Measurements from ENCODE around the gene URB1.

DNA sequence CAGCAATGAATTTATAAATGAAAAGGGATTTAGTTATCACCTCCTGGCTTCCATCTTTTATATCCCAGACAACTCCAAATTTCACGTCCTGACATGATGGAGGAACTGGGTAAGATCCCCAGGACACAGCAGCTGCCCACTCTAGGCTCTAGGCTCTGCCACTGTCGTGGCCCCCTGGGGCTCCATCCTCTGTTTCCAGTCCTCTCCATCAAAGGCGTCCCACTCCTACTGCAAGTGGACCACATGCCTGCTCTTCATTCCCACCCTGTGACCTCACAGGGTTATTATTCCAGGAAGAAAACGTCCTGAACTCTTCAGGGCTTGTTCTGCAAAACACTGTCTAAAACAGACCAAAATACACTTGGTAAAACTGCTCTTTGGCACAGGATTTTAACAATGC lies 11.9 kb downstream of the URB1 start:
- TF ChIP-seq POLR2A (IDR thresholded peaks at IDR 0.05), result no peak
- TF ChIP-seq, protein P1, sequence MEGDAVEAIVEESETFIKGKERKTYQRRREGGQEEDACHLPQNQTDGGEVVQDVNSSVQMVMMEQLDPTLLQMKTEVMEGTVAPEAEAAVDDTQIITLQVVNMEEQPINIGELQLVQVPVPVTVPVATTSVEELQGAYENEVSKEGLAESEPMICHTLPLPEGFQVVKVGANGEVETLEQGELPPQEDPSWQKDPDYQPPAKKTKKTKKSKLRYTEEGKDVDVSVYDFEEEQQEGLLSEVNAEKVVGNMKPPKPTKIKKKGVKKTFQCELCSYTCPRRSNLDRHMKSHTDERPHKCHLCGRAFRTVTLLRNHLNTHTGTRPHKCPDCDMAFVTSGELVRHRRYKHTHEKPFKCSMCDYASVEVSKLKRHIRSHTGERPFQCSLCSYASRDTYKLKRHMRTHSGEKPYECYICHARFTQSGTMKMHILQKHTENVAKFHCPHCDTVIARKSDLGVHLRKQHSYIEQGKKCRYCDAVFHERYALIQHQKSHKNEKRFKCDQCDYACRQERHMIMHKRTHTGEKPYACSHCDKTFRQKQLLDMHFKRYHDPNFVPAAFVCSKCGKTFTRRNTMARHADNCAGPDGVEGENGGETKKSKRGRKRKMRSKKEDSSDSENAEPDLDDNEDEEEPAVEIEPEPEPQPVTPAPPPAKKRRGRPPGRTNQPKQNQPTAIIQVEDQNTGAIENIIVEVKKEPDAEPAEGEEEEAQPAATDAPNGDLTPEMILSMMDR (IDR thresholded peaks at IDR 0.05), result no peak
